AG09309 (cell line): ENCODE data around the gene MATN4.

Source experiments
- DNase-seq: peaks from one replicate; pipeline ENCODE4 v3.0.0-alpha.2; 2010; ENCODE audit warnings: low read depth
- H3K4me3 ChIP-seq: 2 replicates; pipeline ENCODE4 v1.5.1; 2011; ENCODE audit warnings: mild to moderate bottlenecking, low read depth, low read length, moderate library complexity; ENCODE audit not compliant: control insufficient read depth
- TF ChIP-seq, protein P1 (sequence below): IDR thresholded peaks from 2 replicates; pipeline ENCODE4 v1.5.1; 2011; ENCODE audit warnings: mild to moderate bottlenecking, low read depth, low read length, inconsistent platforms; ENCODE audit not compliant: insufficient read depth, control insufficient read depth; ENCODE audit errors: missing control alignments

Gene MATN4

DNA sequence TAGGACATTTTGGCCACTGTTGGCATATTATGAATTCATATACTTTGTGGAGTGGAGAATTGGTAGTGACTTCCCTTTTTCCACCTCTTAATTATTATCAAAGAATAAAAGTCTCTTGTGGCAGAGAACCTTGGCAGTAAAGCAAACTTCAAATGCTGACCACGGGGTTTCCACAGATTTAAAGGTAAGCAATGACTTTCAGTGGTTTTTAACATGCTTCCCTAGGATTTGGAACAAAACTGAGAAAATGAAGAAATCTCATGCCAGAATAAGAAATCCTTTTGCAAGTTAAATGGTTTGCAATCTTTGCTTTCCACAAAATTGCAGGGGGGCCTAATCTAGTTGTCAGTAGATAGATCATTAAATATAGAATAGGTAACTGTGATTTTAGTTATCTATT is 42.1 kb upstream of the MATN4 start:
- no peak for DNase-seq
- H3K4me3 ChIP-seq, result no peak overlapping the region
- TF ChIP-seq, protein P1, sequence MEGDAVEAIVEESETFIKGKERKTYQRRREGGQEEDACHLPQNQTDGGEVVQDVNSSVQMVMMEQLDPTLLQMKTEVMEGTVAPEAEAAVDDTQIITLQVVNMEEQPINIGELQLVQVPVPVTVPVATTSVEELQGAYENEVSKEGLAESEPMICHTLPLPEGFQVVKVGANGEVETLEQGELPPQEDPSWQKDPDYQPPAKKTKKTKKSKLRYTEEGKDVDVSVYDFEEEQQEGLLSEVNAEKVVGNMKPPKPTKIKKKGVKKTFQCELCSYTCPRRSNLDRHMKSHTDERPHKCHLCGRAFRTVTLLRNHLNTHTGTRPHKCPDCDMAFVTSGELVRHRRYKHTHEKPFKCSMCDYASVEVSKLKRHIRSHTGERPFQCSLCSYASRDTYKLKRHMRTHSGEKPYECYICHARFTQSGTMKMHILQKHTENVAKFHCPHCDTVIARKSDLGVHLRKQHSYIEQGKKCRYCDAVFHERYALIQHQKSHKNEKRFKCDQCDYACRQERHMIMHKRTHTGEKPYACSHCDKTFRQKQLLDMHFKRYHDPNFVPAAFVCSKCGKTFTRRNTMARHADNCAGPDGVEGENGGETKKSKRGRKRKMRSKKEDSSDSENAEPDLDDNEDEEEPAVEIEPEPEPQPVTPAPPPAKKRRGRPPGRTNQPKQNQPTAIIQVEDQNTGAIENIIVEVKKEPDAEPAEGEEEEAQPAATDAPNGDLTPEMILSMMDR, result no peak

DNA sequence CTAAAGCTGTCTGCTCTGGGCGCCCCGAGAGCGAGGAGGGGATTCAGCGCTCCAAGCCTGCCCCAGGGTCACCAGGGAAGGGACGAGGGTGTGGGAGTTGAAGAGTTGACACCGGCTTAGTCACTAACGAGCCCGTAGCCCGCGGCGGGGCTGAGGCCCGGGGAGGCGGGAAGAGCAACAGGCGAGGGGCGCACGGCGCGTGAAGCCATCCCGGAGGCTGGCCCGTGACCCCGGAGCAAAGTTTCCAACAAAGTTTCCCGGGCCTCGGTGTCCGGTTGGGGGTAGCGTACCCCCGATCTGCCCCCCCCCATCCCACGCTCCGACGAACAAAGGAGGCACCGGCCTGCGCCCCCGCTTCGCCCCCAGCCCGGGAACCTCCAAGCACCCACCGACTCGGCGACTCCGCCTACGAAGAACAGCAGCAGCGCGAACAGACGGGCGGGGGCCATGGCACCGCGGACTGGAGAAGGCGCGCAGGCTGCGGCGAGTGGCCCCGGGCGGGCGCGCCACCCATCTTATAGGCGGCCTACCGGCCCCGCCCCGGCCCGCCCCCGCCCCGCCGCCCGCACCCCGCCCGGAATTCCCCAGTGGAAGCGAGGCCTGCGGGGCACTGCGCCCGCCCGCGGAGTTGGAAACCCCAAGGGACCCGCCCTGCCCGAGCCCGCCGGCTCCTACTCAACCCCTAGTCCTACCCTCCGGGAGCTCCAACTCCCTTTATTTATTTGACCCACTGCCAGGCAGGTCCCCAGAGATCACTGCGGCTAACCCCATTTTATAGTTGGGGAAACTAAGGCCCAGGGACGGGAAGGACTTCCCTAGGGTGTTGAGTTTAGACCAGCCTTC is 40.1 kb upstream of the MATN4 start, which contains the start of gene SDC4:
Gene SDC4, minus strand, starts transcription at position 489 of the 843 bp plus-strand sequence. Its CDS starts 40 bp downstream, at position 449.
- TF ChIP-seq, protein P1, result no peak
- peak within 1 kb of the TSS; percentile 87 for H3K4me3 ChIP-seq
- no peak for DNase-seq

GRCh38 chr20:45347297-45347935 is 39.3 kb upstream of the MATN4 start:
- no peak for DNase-seq
- peak overlapping the region; percentile 87 for H3K4me3 ChIP-seq
- TF ChIP-seq, protein P1, result no peak

- H3K4me3 ChIP-seq, result peak overlapping the region; percentile 87
- no peak for DNase-seq
- TF ChIP-seq, protein P1, result no peak
Measured at GRCh38 chr20:45346851-45347250, 38.8 kb upstream of the MATN4 start.

- no peak for DNase-seq
- TF ChIP-seq, protein P1, result no peak
- H3K4me3 ChIP-seq, result peak overlapping the region; percentile 87
Measured at GRCh38 chr20:45346291-45346718, 38.2 kb upstream of the MATN4 start.

- TF ChIP-seq, protein P1, result no peak
- peak overlapping the region; percentile 87 for H3K4me3 ChIP-seq
- DNase-seq, result no peak
Measured at GRCh38 chr20:45345104-45345936, 37.2 kb upstream of the MATN4 start.
